PFSK-1 (cell line): Measurements from ENCODE around the gene PCDHGA1.

Source experiments
- POLR2AphosphoS5 ChIP-seq: IDR thresholded peaks from 2 replicates; pipeline ENCODE4 v1.6.1; 2012; ENCODE audit warnings: low read depth, mild to moderate bottlenecking, control low read depth, low read length, moderate library complexity
- SIN3A ChIP-seq: IDR thresholded peaks from 2 replicates; pipeline ENCODE4 v1.6.1; 2012; ENCODE audit warnings: mild to moderate bottlenecking, low read length, moderate library complexity, borderline replicate concordance; ENCODE audit not compliant: insufficient read depth
- TAF1 ChIP-seq: IDR thresholded peaks from 2 replicates; pipeline ENCODE4 v1.6.1; 2012; ENCODE audit warnings: low read length, control low read depth, borderline replicate concordance; ENCODE audit not compliant: insufficient read depth

- TF ChIP-seq POLR2AphosphoS5 = no peak
- TF ChIP-seq SIN3A = no peak
- TF ChIP-seq TAF1 = no peak
These were observed 111.4 kb downstream of the PCDHGA1 start for GRCh38 chr5:141441571-141442170.
